Fibroblast of lung (primary cell): Measurements from ENCODE around the gene TXK.

Experiments
- CTCF ChIP-seq, 2 donors: IDR thresholded peaks in 1 of 2; conservative IDR thresholded peaks in 1 of 2; 1 replicate in 1 of 2; 2 replicates in 1 of 2; pipeline ENCODE4 v1.5.1; 2011 to 2012; ENCODE audit warnings: low read length in 2 of 2, control low read depth in 1 of 2, inconsistent platforms in 1 of 2, low read depth in 1 of 2, mild to moderate bottlenecking in 1 of 2
- EZH2 ChIP-seq: IDR thresholded peaks from 2 replicates; pipeline ENCODE4 v1.5.1; 2012; ENCODE audit warnings: low read length, control low read depth, mild to moderate bottlenecking; ENCODE audit errors: missing control alignments

DNA sequence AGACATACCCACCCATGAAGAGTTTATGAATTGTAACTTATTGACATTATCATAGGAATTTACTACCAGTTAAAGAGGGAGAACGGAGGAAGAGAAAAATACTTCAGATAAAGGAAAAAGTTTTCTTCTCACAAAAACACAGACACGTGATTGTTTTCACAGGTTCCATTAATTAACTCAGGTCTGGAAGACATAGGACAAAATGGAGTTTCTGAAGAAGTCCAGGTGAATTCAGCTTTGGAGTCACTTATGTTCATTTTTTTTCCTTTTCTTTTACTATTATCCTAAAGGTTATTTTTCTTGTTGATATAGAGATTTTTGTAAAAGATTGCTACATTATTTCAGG is 97.0 kb downstream of the TXK start:
- TF ChIP-seq CTCF (conservative IDR thresholded peaks at IDR 0.05 in 1 of 2, IDR thresholded peaks at IDR 0.05 in 1 of 2; ENCODE audit: low read depth in 1 of 2, low read length in 2 of 2) (no peak), EZH2 (no peak)
